HUES64 (cell line): ENCODE results near the gene SLC18A3.

Experiments
- H3K27ac ChIP-seq: 2 replicates; pipeline ENCODE4 v1.7.0; 2013; ENCODE audit warnings: low read depth, low read length, inconsistent platforms
- H3K27me3 ChIP-seq: 2 replicates; pipeline ENCODE4 v1.6.1; 2013; ENCODE audit warnings: mild to moderate bottlenecking, low read length; ENCODE audit not compliant: insufficient read depth
- H3K36me3 ChIP-seq: 2 replicates; pipeline ENCODE4 v1.6.1; 2013; ENCODE audit warnings: mild to moderate bottlenecking, low read length; ENCODE audit not compliant: insufficient read depth
- H3K4me1 ChIP-seq: 2 replicates; pipeline ENCODE4 v1.6.1; 2013; ENCODE audit warnings: mild to moderate bottlenecking, low read length, moderate library complexity; ENCODE audit not compliant: insufficient read depth
- H3K4me3 ChIP-seq: 2 replicates; pipeline ENCODE4 v1.5.1; 2013; ENCODE audit warnings: mild to moderate bottlenecking, low read length, moderate library complexity
- H3K9ac ChIP-seq: 2 replicates; pipeline ENCODE4 v1.6.1; 2013; ENCODE audit warnings: mild to moderate bottlenecking, low read depth, low read length
- H3K9me3 ChIP-seq: 2 replicates; pipeline ENCODE4 v1.6.1; 2013; ENCODE audit warnings: low read depth, low read length; ENCODE audit not compliant: insufficient read depth
- WGBS: fragments of 150-250, 120-280 bp; methylation state at CpG from one replicate; pipeline ENCODE4 v1.1.7; 2013; ENCODE audit warnings: missing lambda C conversion rate; 5-methylcytosine and 5-hydroxymethylcytosine counted together

SLC18A3 gene

GRCh38 chr10:49647985-49648795 is 38.1 kb downstream of the SLC18A3 start:
- 87% methylated on average over 18 of the region's 18 CpGs for WGBS
- no peak overlapping the region for H3K4me3 ChIP-seq

GRCh38 chr10:49649294-49649693 is 39.2 kb downstream of the SLC18A3 start:
- H3K4me1 ChIP-seq: peaks cover 9% of the 10 kb centered on the region; the same call in 1 of the 2 replicates
- H3K27ac ChIP-seq: no peak overlapping the region
- no peak overlapping the region for H3K9ac ChIP-seq
- no peaks in the 10 kb centered on the region for H3K9me3 ChIP-seq
- WGBS: 25% methylated on average over 17 of the region's 17 CpGs
- H3K36me3 ChIP-seq: no peaks in the 10 kb centered on the region
- no peak overlapping the region for H3K4me3 ChIP-seq
- peaks cover 8% of the 10 kb centered on the region for H3K27me3 ChIP-seq

More at GRCh38 chr10:49647985-49648795, 38.1 kb downstream of the SLC18A3 start:
- peaks cover 8% of the 10 kb centered on the region for H3K27me3 ChIP-seq
- H3K36me3 ChIP-seq: no peaks in the 10 kb centered on the region
- no peak overlapping the region for H3K27ac ChIP-seq
- H3K9ac ChIP-seq: no peak overlapping the region
- H3K4me1 ChIP-seq: peaks cover 9% of the 10 kb centered on the region; the same call in 1 of the 2 replicates
- H3K9me3 ChIP-seq: no peaks in the 10 kb centered on the region

- Histone ChIP-seq H3K27me3 (peaks cover 4% of the 10 kb centered on the region), H3K27ac (no peak overlapping the region), H3K9ac (no peak overlapping the region), H3K9me3 (no peaks in the 10 kb centered on the region), H3K4me1 (peaks cover 9% of the 10 kb centered on the region; the same call in 1 of the 2 replicates), H3K4me3 (no peak overlapping the region), H3K36me3 (no peaks in the 10 kb centered on the region)
- 85% methylated on average over 8 of the region's 8 CpGs for WGBS
Observed at GRCh38 chr10:49649936-49650723, 40.0 kb downstream of the SLC18A3 start.

- Histone ChIP-seq H3K9me3 (no peaks in the 10 kb centered on the region), H3K27me3 (peaks cover 4% of the 10 kb centered on the region), H3K27ac (no peak overlapping the region), H3K4me1 (peaks cover 9% of the 10 kb centered on the region; the same call in 1 of the 2 replicates), H3K36me3 (no peaks in the 10 kb centered on the region), H3K9ac (no peak overlapping the region), H3K4me3 (no peak overlapping the region)
- WGBS: 97% methylated on average over 1 of the region's 1 CpG
Observed at GRCh38 chr10:49650724-49651034, 40.6 kb downstream of the SLC18A3 start.

- Histone ChIP-seq H3K4me3 (no peak overlapping the region), H3K27ac (no peak overlapping the region), H3K36me3 (no peaks in the 10 kb centered on the region), H3K9ac (no peak overlapping the region), H3K27me3 (peaks cover 4% of the 10 kb centered on the region), H3K9me3 (no peaks in the 10 kb centered on the region), H3K4me1 (peaks cover 9% of the 10 kb centered on the region; the same call in 1 of the 2 replicates)
- 91% methylated on average over 15 of the region's 15 CpGs for WGBS
Observed at GRCh38 chr10:49651039-49651835, 41.1 kb downstream of the SLC18A3 start.

GRCh38 chr10:49651917-49652316 is 41.8 kb downstream of the SLC18A3 start:
- no peak overlapping the region for H3K27ac ChIP-seq
- no peak overlapping the region for H3K9ac ChIP-seq
- peaks cover 4% of the 10 kb centered on the region for H3K27me3 ChIP-seq
- H3K4me3 ChIP-seq: no peak overlapping the region
- 99% methylated on average over 2 of the region's 2 CpGs for WGBS
- peaks cover 9% of the 10 kb centered on the region; the same call in 1 of the 2 replicates for H3K4me1 ChIP-seq
- H3K9me3 ChIP-seq: no peaks in the 10 kb centered on the region
- H3K36me3 ChIP-seq: no peaks in the 10 kb centered on the region

- WGBS: 89% methylated on average over 15 of the region's 15 CpGs
- Histone ChIP-seq H3K4me1 (peaks cover 9% of the 10 kb centered on the region; the same call in 1 of the 2 replicates), H3K4me3 (no peak overlapping the region), H3K9ac (no peak overlapping the region), H3K9me3 (no peaks in the 10 kb centered on the region), H3K27ac (no peak overlapping the region), H3K36me3 (no peaks in the 10 kb centered on the region), H3K27me3 (peaks cover 4% of the 10 kb centered on the region)
Observed at GRCh38 chr10:49652421-49653272, 42.5 kb downstream of the SLC18A3 start.

- Histone ChIP-seq H3K36me3 (no peaks in the 10 kb centered on the region), H3K27ac (no peak overlapping the region), H3K4me3 (no peak overlapping the region), H3K9me3 (no peaks in the 10 kb centered on the region), H3K4me1 (peaks cover 9% of the 10 kb centered on the region; the same call in 1 of the 2 replicates), H3K27me3 (peaks cover 4% of the 10 kb centered on the region), H3K9ac (no peak overlapping the region)
- 91% methylated on average over 11 of the region's 11 CpGs for WGBS
Observed at GRCh38 chr10:49653273-49653929, 43.3 kb downstream of the SLC18A3 start.

- no peaks in the 10 kb centered on the region; the same call in 1 of the 2 replicates for H3K27me3 ChIP-seq
- H3K4me1 ChIP-seq: peaks cover 6% of the 10 kb centered on the region; the same call in 1 of the 2 replicates
- 80% methylated on average over 5 of the region's 5 CpGs for WGBS
Observed at GRCh38 chr10:49654036-49654693, 44.1 kb downstream of the SLC18A3 start.

More at GRCh38 chr10:49654036-49654693, 44.1 kb downstream of the SLC18A3 start:
- H3K27ac ChIP-seq: no peak overlapping the region
- 0 out of 2 replicates have a peak, but pooled peaks cover 4% of the 10 kb centered on the region for H3K9me3 ChIP-seq
- H3K9ac ChIP-seq: no peak overlapping the region
- H3K36me3 ChIP-seq: no peaks in the 10 kb centered on the region
- no peak overlapping the region for H3K4me3 ChIP-seq
